ENCODE data around the gene SLFN13. TPM values are rescaled to one million over a fixed set of nuclear protein-coding genes. Genes with fewer than 3 reads are reported as not detected.

Gene SLFN13
- total RNA-seq, 2 experiments from 2014 or later = not detected

GRCh38 chr17:35432176-35433074, 16.1 kb downstream of the SLFN13 start, which contains the start of gene SLFN12:
Gene SLFN12, minus strand, starts transcription at chr17:35432500. Its CDS starts 9,472 bp downstream, at chr17:35423028.
- DNase-seq (ENCODE audit: low spot score) = no peak
- ChIA-PET POLR2A (no interaction called here), CTCF (ENCODE audit: unreplicated experiment) (no interaction called here)
- Histone ChIP-seq H4K20me1 (ENCODE audit: insufficient read depth, low read length) (no peaks in the 10 kb centered on the region), H3K4me3 (ENCODE audit: low read depth, low read length, poor library complexity, severe bottlenecking) (no peak within 1 kb of the TSS), H3K9me3 (ENCODE audit: low read length) (no peaks in the 10 kb centered on the region), H3K79me2 (ENCODE audit: insufficient read depth, low read depth, low read length) (no peaks in the 10 kb centered on the region), H3K4me2 (ENCODE audit: low read length) (no peak within 1 kb of the TSS), H3K4me1 (ENCODE audit: insufficient read depth, low read length, poor library complexity, severe bottlenecking) (no peaks in the 10 kb centered on the region), H3K36me3 (ENCODE audit: insufficient read depth, low read length) (no peaks in the 10 kb centered on the region), H2AFZ (ENCODE audit: low read length) (no peak within 1 kb of the TSS), H3K27ac (ENCODE audit: low read depth, low read length, poor library complexity, severe bottlenecking) (no peak within 1 kb of the TSS), H3K9me2 (ENCODE audit: insufficient read depth, low read length) (no peaks in the 10 kb centered on the region)
- TF ChIP-seq CTCF (conservative IDR thresholded peaks at IDR 0.05; ENCODE audit: low read length) (no peak), EZH2phosphoT487 (IDR thresholded peaks at IDR 0.05; ENCODE audit: borderline replicate concordance, low read depth, low read length) (no peak)
- intact Hi-C loops (cut with micrococcal nuclease; ENCODE audit: unreplicated experiment) = no loop called here
- BruUV-seq (replicated peaks) = no TSS peak

GRCh38 chr17:35429702-35430101, 18.9 kb downstream of the SLFN13 start:
- Histone ChIP-seq H3K4me3 (ENCODE audit: low read depth, low read length, poor library complexity, severe bottlenecking) (no peak overlapping the region), H3K36me3 (ENCODE audit: insufficient read depth, low read length) (no peaks in the 10 kb centered on the region), H3K27ac (ENCODE audit: low read depth, low read length, poor library complexity, severe bottlenecking) (no peak overlapping the region), H3K9me3 (ENCODE audit: low read length) (no peaks in the 10 kb centered on the region), H2AFZ (ENCODE audit: low read length) (no peak overlapping the region), H3K4me1 (ENCODE audit: insufficient read depth, low read length, poor library complexity, severe bottlenecking) (no peaks in the 10 kb centered on the region), H3K4me2 (ENCODE audit: low read length) (no peak overlapping the region), H4K20me1 (ENCODE audit: insufficient read depth, low read length) (no peaks in the 10 kb centered on the region), H3K79me2 (ENCODE audit: insufficient read depth, low read depth, low read length) (no peaks in the 10 kb centered on the region), H3K9me2 (ENCODE audit: insufficient read depth, low read length) (no peaks in the 10 kb centered on the region)
- no TSS peak for BruUV-seq (replicated peaks)
- TF ChIP-seq EZH2phosphoT487 (IDR thresholded peaks at IDR 0.05; ENCODE audit: borderline replicate concordance, low read depth, low read length) (no peak), CTCF (conservative IDR thresholded peaks at IDR 0.05; ENCODE audit: low read length) (no peak)
- no peak for DNase-seq (ENCODE audit: low spot score)
- ChIA-PET POLR2A (no interaction called here), CTCF (ENCODE audit: unreplicated experiment) (no interaction called here)
- intact Hi-C loops (cut with micrococcal nuclease; ENCODE audit: unreplicated experiment) = no loop called here

- BruUV-seq (replicated peaks) = no TSS peak
- intact Hi-C loops (cut with micrococcal nuclease; ENCODE audit: unreplicated experiment) = no loop called here
- Histone ChIP-seq H3K9me2 (ENCODE audit: insufficient read depth, low read length) (no peaks in the 10 kb centered on the region), H3K79me2 (ENCODE audit: insufficient read depth, low read depth, low read length) (no peaks in the 10 kb centered on the region), H3K4me3 (ENCODE audit: low read depth, low read length, poor library complexity, severe bottlenecking) (no peak overlapping the region), H3K4me2 (ENCODE audit: low read length) (no peak overlapping the region), H3K9me3 (ENCODE audit: low read length) (no peaks in the 10 kb centered on the region), H3K36me3 (ENCODE audit: insufficient read depth, low read length) (no peaks in the 10 kb centered on the region), H4K20me1 (ENCODE audit: insufficient read depth, low read length) (no peaks in the 10 kb centered on the region), H3K4me1 (ENCODE audit: insufficient read depth, low read length, poor library complexity, severe bottlenecking) (no peaks in the 10 kb centered on the region), H2AFZ (ENCODE audit: low read length) (no peak overlapping the region), H3K27ac (ENCODE audit: low read depth, low read length, poor library complexity, severe bottlenecking) (no peak overlapping the region)
- ChIA-PET CTCF (ENCODE audit: unreplicated experiment) (no interaction called here), POLR2A (no interaction called here)
- TF ChIP-seq CTCF (conservative IDR thresholded peaks at IDR 0.05; ENCODE audit: low read length) = no peak
- no peak for TF ChIP-seq EZH2phosphoT487 (IDR thresholded peaks at IDR 0.05; ENCODE audit: borderline replicate concordance, low read depth, low read length)
- no peak for DNase-seq (ENCODE audit: low spot score)
Measured at GRCh38 chr17:35428229-35428628, 20.3 kb downstream of the SLFN13 start.
